T-helper 17 cell (primary cell): Measurements from ENCODE around the gene BCL2. TPM values are rescaled to one million over a fixed set of nuclear protein-coding genes. Genes with fewer than 3 reads are reported as not detected.

Experiments
- ATAC-seq: fragments of 150-1000 bp; cut with Tn5 transposase; 2 replicates; pipeline ENCODE4 v1.10.0; 2021; ENCODE audit warnings: mild to moderate bottlenecking, moderate library complexity
- DNase-seq, 3 donors: peaks; one replicate each; pipeline versions ENCODE4 v3.0.0 to v3.0.0-alpha.2; 2020 to 2021
- H3K9me3 ChIP-seq: one replicate; pipeline ENCODE4 v1.7.0; 2013; ENCODE audit warnings: low read length, mild to moderate bottlenecking; ENCODE audit not compliant: control insufficient read depth, poor library complexity, severe bottlenecking
- H3K27ac Mint-ChIP-seq: one replicate; pipeline ENCODE4 v1.8.0; 2022; ENCODE audit warnings: mild to moderate bottlenecking, moderate library complexity, mixed read lengths
- H3K27me3 Mint-ChIP-seq: one replicate; pipeline ENCODE4 v1.8.0; 2022; ENCODE audit warnings: mixed read lengths
- H3K36me3 Mint-ChIP-seq: one replicate; pipeline ENCODE4 v1.8.0; 2022; ENCODE audit warnings: low read depth, mixed read lengths
- H3K4me1 Mint-ChIP-seq: one replicate; pipeline ENCODE4 v1.8.0; 2022; ENCODE audit warnings: mild to moderate bottlenecking, mixed read lengths
- H3K4me3 Mint-ChIP-seq: one replicate; pipeline ENCODE4 v1.8.0; 2022; ENCODE audit warnings: mild to moderate bottlenecking, moderate library complexity, mixed read lengths
- total RNA-seq, 4 donors: library from RNA in 2 of 4; stranded (reverse) in 2 of 4; gene quantifications; one replicate each; pipeline ENCODE4 v1.2.3 and lab custom pipeline; 2022 to 2026

Gene BCL2
- total RNA-seq, 2 donors from 2014 or later: 134 to 136 TPM

DNA sequence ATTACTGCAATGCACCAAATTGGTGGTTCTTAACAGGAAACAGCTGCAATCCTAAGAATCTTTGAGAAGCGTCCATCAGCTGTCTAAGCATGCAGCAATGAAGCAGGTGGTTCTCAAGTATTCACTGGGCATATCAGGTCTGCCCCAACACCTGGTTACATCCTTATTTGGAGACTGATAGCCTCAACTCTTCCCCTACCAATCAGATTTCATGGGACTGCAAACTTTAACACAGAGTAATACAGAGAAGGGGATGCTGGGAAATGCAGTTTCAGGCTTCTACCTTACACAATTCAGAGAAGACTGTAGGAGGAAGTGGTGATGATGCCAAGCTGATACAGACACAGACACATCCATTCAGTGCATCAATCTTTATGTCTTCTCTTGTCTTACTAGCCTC is 240.5 kb downstream of the BCL2 start:
- Mint-ChIP-seq H3K4me1 (peaks cover 10% of the 10 kb centered on the region), H3K4me3 (no peak overlapping the region), H3K36me3 (peaks cover 3% of the 10 kb centered on the region), H3K27ac (no peak overlapping the region), H3K27me3 (peaks cover 14% of the 10 kb centered on the region)
- peak; percentile 69 for ATAC-seq
- no peak for DNase-seq
- H3K9me3 ChIP-seq: no peaks in the 10 kb centered on the region

DNA sequence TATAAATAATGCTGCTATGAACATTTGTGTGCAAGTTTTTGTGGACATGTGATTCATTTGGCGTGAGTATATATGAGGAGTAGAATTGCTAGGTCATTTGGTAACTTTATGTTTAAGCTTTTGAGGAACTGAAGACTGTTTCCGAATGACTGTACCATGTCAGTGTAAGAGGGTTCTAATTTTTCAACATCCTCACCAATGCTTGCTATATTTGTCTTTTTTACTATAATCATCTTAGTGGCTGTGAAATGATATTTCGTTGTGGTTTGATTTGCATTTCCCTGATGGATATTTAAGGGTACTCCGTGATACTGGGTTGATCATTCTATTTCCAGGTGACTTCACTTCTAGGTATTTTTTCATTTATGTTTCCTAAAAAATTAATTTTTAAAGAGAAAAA is 241.1 kb downstream of the BCL2 start:
- Mint-ChIP-seq H3K27me3 (peaks cover 14% of the 10 kb centered on the region), H3K4me1 (peaks cover 10% of the 10 kb centered on the region), H3K4me3 (no peak overlapping the region), H3K27ac (no peak overlapping the region), H3K36me3 (peaks cover 3% of the 10 kb centered on the region)
- ATAC-seq (no peak), DNase-seq (no peak)
- no peaks in the 10 kb centered on the region for H3K9me3 ChIP-seq

- DNase-seq (peak; percentile 13 to 34 (median 29)), ATAC-seq (peak; percentile 89)
- peak overlapping the region; percentile 89 for H3K4me3 Mint-ChIP-seq
- peaks cover 10% of the 10 kb centered on the region for H3K4me1 Mint-ChIP-seq
- peaks cover 16% of the 10 kb centered on the region for H3K27me3 Mint-ChIP-seq
- H3K9me3 ChIP-seq: no peaks in the 10 kb centered on the region
- no peak overlapping the region for H3K27ac Mint-ChIP-seq
- peaks cover 4% of the 10 kb centered on the region for H3K36me3 Mint-ChIP-seq
These were observed 244.6 kb downstream of the BCL2 start for GRCh38 chr18:63074981-63075404.

DNA sequence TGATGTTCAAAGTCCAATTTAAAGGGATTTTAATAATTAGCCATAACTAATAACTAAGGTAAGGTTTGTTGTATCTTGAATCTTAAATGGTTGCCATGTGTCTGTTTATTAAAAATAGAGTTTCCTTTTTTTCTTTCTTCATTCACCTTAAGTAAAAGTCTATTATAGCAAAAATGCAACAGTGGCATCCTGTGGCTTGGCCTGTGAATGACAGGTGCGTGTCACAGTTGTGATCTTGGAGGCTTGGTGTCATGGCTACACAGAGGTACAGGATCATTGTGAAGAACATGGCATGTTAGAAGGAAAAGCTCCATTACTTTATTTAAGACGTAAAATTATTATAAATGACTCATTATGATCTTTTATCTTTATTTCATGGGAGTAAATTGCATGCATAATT is 246.1 kb downstream of the BCL2 start:
- no peak overlapping the region for H3K4me3 Mint-ChIP-seq
- ATAC-seq: no peak
- no peak overlapping the region for H3K27ac Mint-ChIP-seq
- peaks cover 10% of the 10 kb centered on the region for H3K4me1 Mint-ChIP-seq
- no peak for DNase-seq
- H3K27me3 Mint-ChIP-seq: peaks cover 19% of the 10 kb centered on the region
- peaks cover 2% of the 10 kb centered on the region for H3K36me3 Mint-ChIP-seq
- H3K9me3 ChIP-seq: no peaks in the 10 kb centered on the region

Other genes with a start within 250 kb of the BCL2 start
- gene KDSR, start 47.4 kb upstream of the BCL2 start, total RNA-seq: 10 to 100 TPM; 55.2 to 71.2 TPM
- gene VPS4B, start 102.7 kb upstream of the BCL2 start, total RNA-seq: 10 to 100 TPM; 61.3 to 78.7 TPM
- not detected for gene SERPINB5, start 157.2 kb upstream of the BCL2 start, total RNA-seq
- not detected for gene SERPINB12, start 222.6 kb upstream of the BCL2 start, total RNA-seq